NCI-H1694 (cell line): ENCODE measurements around the gene FIGLA.

ENCODE experiments used
- DNase-seq: peaks from one replicate; lab custom pipeline; 2025; lab: John Stamatoyannopoulos, UW

Gene FIGLA, protein sequence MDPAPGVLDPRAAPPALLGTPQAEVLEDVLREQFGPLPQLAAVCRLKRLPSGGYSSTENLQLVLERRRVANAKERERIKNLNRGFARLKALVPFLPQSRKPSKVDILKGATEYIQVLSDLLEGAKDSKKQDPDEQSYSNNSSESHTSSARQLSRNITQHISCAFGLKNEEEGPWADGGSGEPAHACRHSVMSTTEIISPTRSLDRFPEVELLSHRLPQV

DNA sequence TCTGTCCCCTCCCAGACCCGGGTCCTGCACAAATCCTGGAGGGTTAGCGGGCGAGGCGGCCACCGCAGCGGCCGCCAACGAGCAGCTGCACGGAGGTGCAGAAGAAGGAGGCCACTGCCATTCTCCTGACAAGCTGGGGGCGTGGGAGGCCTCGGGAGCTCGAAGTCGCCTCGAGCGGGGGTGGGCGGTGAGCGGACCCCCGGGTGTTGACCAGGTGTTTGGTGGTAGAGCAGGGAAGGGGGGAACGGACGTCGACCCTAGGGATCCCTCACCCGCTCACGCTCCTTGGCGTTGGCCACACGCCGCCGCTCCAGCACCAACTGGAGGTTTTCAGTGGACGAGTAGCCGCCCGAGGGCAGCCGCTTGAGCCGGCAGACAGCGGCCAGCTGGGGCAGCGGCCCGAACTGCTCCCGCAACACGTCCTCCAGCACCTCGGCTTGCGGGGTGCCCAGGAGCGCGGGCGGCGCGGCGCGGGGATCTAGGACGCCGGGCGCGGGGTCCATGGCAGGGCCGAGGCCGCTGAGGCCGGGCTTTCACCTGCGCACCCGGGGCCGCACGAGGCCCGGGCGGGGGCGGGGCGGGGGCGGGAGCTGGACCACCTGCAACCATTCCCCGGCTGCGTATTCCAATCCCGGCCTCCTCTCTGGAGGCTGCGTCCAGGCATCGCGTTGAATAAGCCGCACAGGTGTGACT lies at the start of gene FIGLA:
FIGLA (minus strand) TSS at position 508 of the 693 bp plus-strand sequence; CDS start at position 503, 5 bp downstream.
- DNase-seq: no peak

DNA sequence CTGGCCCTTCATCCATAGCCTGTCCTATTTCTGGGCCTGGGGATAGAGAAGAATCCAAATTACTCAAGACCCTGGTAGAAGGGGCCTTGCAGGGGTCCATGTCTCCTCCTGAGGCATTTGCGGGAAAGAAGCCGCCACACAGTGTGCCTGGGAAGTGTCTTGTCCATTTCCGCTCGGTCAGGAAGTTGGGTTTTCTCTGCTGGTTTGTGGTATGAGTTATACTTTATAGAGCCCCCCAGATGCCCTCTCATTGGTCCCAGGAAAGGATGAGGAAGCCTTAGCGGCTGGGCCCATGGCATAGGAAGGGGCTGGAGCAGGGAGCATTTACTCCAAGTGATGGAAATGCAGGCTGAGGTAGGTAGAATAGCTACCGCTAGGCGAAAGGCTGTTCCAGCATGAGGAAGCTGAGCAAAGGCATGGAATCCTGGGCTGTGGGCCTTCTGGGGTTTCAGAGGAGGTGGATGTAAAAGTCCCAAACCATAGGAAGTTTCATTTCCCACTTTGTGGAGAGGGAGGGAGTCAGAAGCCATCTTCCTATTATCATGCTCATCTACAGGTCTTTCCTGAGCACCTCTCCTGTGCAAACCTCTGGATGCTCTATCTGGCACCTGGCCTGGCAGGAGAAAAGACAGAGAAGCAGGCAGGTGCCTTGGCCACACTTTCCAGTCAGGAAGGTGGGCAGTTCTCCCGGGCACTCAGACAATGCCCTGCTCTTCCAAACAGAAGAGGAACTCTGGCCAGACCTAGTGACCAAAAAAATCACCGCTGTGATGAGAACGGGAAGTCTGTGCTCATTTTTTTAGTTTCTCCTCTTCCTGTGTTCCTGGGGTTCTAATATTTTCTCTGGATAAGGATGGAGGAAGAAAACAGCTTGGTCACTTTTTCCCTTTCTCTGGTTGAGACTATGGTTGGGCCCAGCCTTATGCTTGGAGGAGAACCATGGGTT lies 47.8 kb upstream of the FIGLA start:
- no peak for DNase-seq

DNA sequence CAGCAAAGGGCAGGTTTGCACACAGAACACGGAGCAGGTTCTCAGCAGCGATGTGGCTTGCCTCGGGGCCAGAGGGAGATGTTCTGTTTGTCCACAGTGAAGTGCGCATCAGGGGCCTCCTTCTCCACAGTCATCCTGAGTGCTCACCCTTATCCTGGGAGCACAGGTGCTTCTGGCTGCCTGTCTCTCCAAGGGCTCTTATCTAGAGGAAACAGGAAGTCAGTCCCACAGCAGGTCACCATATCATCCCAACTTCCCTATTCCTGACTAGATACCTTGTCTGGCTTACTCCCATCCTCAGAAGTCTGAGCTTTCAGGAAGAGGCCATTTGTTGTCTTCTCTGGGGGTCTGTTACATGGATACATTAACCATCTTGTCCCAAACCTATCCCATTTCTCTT lies 45.2 kb upstream of the FIGLA start, which contains the start of gene CD207:
CD207 (minus strand) TSS at position 174 of the 400 bp plus-strand sequence; CDS start at position 134, 40 bp downstream.
- no peak for DNase-seq

DNA sequence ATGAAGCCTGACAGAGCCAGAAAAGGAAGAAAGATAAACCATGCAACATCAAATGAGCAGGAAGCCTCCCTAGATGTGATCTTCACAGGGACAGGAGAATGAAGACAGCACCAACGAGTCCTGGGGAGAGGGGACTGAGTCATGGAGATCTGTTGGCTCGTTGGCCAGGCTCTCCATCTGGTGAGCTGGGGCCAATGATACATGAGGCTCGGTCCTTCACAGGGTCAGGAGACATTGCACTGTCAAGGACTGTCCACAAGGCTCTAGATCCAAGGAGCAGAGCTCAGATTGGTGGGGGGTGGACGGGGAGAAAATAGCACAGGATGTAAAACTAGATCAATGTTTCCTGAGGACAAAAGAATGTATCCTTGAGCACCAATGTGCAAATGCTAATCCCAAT lies 44.4 kb upstream of the FIGLA start:
- no peak for DNase-seq

DNA sequence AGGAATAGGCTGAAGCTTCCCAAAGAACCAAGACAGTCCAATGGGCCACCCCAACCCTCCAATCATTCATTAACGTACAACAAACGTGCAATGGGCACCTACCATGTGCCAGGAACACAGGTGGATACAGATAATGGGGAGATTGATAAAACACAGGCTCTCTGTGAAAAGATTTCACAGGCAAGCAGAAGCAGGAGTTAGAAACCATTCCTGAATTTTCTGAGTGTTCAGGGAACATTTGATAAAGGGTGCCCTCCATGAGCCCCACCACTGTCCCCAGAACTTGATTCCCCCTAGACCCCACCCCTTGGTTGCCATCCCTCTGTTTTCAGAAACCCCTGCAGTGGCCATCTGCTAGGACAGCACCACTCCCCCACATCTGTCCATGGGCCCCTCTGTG lies 43.7 kb upstream of the FIGLA start:
- no peak for DNase-seq

DNA sequence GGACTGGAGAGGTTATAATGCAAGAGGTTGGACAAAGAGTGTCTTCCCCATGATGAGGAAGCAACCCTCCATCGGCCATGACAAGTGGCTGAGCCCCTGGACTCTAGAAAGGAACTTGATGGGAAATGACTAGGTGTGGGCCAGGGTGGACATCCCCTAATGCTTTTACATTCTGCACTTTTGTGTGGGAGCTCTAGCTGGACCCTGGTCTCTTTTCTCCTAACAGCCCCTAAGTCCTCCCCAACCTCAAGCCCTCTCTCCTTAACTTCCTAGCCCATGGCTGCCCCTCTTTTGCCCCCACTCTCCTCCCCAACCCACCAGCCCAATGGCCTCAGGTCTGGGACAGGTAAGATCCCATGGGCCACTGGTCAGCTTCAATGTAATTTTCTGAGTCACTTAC lies 42.8 kb upstream of the FIGLA start:
- DNase-seq: no peak

DNA sequence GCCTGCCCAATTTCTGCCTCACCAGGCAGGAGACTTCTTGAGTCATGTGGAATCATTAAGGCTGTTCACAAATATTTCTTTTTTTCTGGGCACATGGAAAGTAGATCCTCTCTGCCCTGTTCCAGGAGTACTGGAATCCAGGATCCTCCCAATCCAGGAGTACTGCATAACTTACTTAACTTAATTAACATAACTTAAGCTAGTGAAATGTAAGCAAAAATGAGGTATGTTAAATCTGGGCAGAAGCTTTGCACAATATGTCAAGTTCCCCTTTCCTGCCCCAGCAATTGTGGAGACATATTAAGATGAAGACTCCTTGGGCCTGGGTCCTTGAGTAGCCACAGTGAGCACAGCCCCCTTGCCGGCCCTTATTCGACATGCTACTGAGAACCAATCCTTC lies 41.9 kb upstream of the FIGLA start:
- no peak for DNase-seq

DNA sequence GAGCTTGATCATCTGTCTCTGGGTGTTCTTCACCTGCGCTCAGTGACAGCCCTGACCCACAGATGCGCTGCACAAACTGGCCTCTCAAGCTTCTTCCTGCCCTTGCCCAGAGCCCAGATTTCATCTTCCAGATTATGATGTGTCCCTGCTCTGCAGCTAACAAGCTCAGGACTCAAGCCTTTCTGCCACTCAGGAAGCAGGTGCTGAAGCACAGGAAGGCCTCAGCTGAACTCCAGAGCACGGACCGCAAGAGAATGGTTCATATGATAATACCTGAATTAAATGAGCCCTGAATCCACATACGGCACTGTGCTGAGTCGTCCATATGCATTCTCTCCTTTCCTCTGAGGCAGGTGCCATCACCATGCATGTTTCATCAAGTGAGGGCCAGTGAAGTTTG lies 41.4 kb upstream of the FIGLA start:
- no peak for DNase-seq

DNA sequence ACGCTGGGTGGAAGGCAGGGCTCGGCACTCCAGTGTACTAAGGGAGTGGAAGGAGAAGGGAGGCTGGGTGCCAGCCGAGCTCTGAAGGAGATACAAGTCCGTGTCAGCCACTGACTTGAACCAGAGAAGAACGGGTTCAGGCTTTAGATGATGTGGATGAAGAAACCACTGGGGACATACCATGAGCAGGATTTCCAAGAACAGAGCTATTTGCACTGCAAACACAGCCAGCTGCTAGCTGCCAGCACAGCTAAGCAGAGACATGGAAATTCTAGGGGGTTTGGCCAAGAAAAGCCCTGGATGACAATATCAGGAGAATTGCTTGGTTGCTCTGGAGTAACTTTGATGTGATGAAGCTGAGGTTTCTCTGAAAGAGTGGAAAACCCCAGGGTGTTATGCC lies 39.9 kb upstream of the FIGLA start:
- DNase-seq: no peak

DNA sequence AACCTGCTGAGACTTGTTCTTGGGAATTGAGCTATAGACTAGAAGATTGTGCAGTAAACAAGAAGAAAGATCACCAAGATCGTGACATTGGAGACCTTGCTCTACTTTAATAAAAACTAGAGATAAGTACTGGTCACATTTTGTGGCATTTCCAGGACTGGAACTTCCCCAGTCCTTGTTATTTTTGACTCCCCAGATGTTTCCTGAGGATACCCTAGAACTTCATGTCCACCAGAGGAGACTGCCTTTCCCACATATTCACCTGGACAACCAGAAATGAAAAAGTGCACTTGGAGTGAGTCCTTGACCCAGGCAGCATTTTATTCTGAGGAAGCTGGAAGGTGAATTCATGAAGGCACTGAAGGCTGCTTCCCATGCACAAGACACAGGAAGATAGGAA lies 39.5 kb upstream of the FIGLA start:
- DNase-seq: no peak

DNA sequence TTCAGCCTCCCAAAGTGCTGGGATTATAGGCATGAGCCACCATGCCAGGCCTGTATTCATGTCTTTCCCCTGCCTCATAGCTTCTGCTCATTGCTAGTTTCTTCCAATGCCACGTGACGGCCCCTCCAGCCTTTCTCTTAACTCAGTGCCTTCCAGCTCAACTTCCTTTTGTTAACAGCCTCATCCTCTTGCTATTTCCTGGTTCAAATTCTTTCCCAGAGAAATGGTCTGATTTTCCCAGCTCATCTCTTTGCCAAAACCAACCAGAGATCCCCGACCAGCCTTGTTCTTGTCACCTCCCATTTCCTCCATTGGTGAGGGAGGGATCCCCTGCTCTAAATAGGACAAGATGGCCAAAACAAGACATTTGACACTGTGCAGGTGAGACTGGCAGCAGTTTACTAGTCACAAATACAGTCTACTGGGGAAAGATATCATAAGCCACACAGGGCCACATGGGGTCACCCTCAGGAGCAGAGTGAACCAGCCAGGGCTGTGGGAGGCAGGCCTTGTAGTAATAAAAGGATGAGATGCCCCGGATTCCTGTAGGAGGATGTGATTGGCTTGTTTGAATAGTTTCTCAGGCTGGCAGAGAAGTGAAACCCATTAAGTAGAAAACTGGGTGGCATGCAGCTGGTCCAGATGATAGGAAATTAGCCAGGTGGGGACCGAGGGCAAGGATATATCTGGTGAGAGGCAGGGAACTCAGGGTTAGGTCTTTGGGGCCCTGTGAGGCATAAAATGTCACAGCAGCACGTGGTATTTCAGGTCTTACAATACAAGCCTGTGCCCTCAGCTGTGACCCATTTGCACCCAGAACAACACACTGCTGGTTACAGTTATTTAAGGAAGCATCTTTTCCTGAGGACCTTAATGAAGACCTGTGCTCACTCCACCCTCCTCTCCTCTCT lies 38.7 kb upstream of the FIGLA start:
- no peak for DNase-seq

DNA sequence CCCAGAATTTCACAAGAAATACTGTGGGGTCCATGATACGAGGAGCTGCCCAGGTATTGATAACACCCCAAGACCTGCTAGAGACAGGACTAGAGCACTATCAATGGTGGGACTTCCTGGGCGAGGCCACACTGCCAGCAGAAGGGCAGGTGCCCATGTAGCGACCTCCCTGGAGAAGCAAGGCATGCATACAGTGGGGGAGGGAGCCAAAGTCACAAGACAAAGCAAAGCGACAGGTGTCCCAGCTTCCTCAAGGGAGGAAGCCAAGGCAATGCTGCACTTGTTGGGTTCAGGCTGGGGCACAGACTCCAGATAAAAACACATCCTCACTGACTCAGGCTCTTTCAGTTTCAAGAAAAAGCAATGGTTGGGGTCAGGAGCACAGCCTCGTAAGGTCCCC lies 37.7 kb upstream of the FIGLA start:
- DNase-seq: no peak

DNA sequence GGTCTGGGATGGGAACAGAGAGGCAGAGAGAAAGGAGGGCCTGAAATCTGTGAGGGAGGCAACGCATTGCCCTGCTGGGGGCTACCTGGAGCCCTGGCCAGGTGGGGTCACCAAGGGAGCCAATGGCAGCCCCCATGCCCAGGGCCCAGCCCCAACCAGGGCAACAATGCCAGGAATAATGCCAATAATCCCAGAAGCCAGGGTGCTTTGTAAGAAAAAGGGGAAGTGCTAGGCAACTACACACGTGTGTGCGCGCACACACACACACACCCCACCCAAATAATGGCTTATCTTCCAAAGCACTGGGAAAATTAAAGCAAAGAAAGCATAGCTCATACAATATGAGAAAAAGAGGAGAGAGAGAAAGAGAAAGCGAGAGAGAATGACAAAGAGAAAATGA lies 36.9 kb upstream of the FIGLA start:
- no peak for DNase-seq

DNA sequence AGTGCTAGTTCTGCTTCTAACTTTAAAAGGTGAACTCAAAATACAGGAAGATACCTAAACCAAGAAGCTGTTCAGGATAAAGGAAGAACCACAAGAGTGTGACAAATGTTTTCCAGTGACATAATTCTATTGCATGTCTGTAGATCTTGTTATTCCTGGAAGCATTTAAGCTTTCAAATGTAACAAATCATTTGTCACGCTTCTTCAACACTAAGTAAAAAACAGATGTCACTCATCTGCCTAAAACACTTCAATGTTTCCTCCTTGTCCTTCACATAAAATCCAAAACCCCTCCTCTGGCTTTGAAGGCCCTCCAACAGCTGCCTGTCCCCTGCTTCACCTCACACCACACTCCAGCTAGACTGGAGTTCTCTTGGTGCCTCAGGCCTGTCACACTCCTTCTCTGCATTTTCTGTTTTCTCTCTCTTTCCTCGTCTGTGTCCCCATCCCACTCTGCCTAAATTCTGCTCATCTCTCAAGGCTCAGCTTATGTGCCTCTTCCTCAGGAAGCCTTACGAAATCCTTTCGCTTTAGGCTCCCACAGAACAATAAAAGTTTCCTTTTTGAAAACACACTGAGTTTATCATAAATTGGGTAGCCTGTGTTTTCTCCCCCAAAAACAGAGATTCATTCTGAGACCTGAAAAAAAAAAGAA lies 36.4 kb upstream of the FIGLA start:
- no peak for DNase-seq

DNA sequence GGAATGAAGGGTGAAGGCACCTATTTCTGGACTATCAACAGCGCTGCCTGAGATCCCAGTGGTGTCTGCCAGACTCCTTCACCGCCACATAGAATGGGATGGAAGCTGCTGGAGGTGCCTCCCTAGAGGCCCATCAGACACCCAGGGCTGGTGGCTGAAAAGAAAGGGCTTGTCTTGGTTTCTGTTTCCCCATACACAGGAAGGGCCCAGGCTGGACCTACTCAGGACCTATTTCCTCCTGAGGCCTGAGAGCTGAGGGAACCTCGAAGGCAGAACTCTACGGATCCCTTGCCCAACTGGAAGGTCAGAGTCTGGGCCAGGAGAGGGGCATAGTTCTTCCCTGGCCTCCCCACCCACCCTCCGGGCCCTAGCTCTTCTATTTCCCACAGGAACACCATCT lies 32.8 kb upstream of the FIGLA start:
- no peak for DNase-seq

DNA sequence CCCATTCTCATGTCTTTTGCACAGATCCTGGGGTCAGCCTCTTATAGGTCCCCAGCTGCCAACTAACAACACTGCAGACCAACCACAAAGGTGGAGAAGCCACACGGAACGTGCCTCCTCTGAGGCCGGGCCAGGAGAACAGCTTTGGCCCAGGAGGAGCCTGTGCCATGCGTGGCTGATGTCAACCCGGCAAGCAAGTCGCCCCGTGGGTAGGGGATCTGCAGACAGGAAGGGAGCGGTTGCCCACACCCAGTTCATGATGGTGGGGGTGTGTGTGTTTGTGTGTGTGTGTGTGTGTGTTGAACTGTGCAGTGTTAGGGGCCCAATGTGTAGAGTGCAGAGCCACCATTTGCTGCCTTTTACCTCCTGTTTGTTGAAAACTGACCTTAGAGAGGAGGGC lies 32.4 kb upstream of the FIGLA start:
- DNase-seq: no peak

DNA sequence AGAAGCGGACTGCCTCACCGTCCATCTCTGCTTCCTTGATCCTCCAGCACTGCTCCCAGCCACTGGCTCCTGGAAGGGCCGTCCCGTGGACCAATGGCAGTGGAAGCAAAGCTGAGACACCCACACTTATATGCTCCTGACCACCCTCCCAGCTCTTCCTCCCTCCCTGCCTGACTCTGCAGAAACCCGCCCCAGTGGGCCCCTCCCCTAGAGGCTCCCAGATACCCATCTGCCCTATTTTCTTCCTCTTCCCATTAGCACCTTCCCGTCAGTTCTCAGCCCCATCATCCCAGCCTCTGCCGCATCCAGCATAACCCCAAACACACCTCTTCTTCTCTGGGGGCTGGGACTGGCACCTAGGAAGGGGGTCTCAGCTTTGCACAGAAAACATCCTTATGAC lies 30.1 kb upstream of the FIGLA start, which contains the start of gene CLEC4F:
CLEC4F (minus strand) TSS at position 101 of the 400 bp plus-strand sequence; CDS start at position 25, 76 bp downstream.
- no peak for DNase-seq

DNA sequence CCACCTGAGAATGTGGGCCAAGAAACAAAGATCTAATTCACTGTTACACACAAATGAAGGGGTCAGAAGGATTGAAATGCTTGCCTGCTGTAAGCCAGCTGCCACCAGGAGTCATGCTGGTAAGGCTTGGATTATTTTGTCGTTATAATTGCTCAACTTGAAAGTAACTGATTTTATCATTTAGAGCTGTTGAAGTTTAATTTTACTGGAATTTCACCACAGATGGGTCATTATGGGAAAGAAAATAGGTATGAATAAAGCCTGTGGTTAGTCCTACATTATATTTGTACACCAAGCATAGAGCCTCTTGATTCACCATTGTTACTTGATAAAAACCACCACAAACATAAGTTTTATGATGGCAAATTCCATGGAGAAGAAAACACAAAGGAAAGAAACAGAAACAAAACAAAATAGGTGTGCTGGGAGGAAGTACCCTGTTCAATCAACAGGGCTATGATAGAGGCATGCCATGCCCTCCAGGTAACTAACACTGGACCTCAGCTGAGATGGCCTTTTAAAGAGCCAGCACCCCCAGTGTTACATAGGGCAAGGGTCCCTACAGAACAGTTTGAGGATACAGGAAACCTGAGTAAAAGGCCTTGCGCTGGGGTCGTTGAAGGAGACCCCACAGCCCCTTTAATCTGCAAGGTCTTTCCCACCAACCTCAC lies 27.0 kb upstream of the FIGLA start:
- no peak for DNase-seq

DNA sequence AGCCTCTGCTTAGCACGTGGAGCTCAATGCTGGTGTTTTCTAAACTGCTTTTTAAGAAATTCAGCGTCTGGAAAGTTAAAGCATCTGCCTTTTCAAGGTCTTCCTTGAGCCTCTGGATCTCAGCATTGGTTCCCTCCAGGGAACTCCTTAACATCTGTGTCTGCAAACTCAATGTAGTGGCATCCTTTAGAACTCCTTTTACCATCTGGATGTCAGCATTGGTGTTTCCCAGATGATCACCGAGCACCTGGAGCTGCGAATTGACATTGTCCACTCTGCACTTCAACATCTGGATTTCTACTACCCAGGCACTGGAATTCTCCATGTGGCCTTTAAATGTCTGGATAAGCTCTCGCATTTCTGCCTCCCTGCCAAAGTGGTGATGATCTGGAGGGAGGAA lies 26.3 kb upstream of the FIGLA start:
- DNase-seq: no peak
